Activated naive CD4-positive, alpha-beta T cell treated with anti-CD3 and anti-CD28 coated beads, Interleukin-2, amount 50 U/mL, for 24 hours (primary cell): ENCODE measurements around the gene HADH.
"Not testable (repeated sequence)": the region's sequence is repeated elsewhere in the genome, so short reads cannot be mapped to it uniquely, and the experiment has no call there.

Experiments used
- H3K27ac Mint-ChIP-seq: one replicate; pipeline ENCODE4 v1.8.0; 2021; ENCODE audit warnings: mild to moderate bottlenecking, mixed read lengths
- H3K27me3 Mint-ChIP-seq: one replicate; pipeline ENCODE4 v1.8.0; 2021; ENCODE audit warnings: mixed read lengths
- H3K36me3 Mint-ChIP-seq: one replicate; pipeline ENCODE4 v1.8.0; 2021; ENCODE audit warnings: mixed read lengths
- H3K4me1 Mint-ChIP-seq: one replicate; pipeline ENCODE4 v1.8.0; 2021; ENCODE audit warnings: mixed read lengths
- H3K4me3 Mint-ChIP-seq: one replicate; pipeline ENCODE4 v1.8.0; 2021; ENCODE audit warnings: mild to moderate bottlenecking, mixed read lengths
- H3K9me3 Mint-ChIP-seq: one replicate; pipeline ENCODE4 v1.8.0; 2021; ENCODE audit warnings: mixed read lengths

The HADH gene

DNA sequence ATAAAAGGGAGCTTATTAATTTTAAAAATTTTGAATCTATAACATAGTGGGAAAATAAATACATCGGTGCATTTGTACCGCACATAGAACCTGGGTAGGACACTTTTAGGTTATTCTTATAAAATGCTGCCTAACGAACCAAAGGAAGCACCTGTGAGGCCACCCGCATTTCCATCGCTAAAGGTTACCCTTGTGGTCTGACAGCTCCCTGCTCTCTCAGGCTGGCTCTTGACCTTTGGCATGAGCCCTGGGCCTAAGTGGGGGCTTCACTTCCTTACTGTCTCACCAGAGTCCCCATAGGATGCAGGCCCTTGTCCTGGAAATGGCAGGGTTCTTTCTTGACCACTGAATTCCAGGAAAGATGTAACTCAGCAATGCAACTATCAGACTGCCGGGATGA is 46.0 kb downstream of the HADH start:
- no peaks in the 10 kb centered on the region for H3K36me3 Mint-ChIP-seq
- no peaks in the 10 kb centered on the region for H3K9me3 Mint-ChIP-seq
- peak overlapping the region; percentile 98 for H3K27ac Mint-ChIP-seq
- peak overlapping the region; percentile 79 for H3K4me3 Mint-ChIP-seq
- peaks cover 75% of the 10 kb centered on the region for H3K4me1 Mint-ChIP-seq
- H3K27me3 Mint-ChIP-seq = no peaks in the 10 kb centered on the region

- no peaks in the 10 kb centered on the region for H3K27me3 Mint-ChIP-seq
- no peaks in the 10 kb centered on the region for H3K9me3 Mint-ChIP-seq
- H3K27ac Mint-ChIP-seq = peak overlapping the region; percentile 98
- H3K4me1 Mint-ChIP-seq = peaks cover 69% of the 10 kb centered on the region
- H3K36me3 Mint-ChIP-seq = no peaks in the 10 kb centered on the region
- peak overlapping the region; percentile 79 for H3K4me3 Mint-ChIP-seq
These were observed 46.5 kb downstream of the HADH start for GRCh38 chr4:108036213-108036612.

DNA sequence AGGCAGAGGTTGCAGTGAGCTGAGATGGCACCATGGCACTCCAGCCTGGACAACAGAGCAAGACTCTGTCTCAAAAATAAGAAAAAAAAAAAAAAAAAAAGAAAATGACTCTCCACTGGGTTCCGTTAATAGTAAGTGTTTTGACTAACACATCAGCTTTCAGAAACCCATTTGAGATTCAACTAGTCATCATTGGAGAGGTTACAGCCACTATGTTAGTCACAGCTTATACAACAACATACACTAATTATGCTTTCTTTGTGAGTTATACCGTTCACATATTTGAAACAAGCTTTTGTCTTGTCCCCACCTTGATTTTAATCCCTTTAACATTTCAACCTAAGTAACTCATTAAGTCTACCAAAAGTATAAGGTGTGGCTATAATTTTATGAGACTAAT is 48.2 kb downstream of the HADH start:
- H3K9me3 Mint-ChIP-seq = no peaks in the 10 kb centered on the region
- peak overlapping the region; percentile 98 for H3K27ac Mint-ChIP-seq
- no peaks in the 10 kb centered on the region for H3K27me3 Mint-ChIP-seq
- H3K36me3 Mint-ChIP-seq = no peaks in the 10 kb centered on the region
- no peak overlapping the region for H3K4me3 Mint-ChIP-seq
- peaks cover 59% of the 10 kb centered on the region for H3K4me1 Mint-ChIP-seq

DNA sequence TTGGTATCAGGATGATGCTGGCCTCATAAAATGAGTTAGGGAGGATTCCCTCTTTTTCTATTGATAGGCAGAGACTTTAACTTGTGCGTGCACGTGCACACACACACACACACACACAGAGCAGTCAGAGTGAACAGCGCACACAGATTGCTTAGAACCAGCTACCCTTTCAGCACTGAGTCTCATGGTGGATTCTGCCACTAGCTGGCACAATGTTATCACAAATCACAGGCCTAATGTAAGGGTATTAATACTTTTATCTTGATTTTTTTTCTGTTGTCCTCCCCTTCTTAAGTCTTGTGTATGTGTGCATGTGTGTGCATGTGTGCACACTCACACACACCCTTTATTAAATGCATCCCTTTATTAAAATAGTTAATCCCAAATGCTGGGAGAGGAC is 53.2 kb downstream of the HADH start:
- Mint-ChIP-seq H3K9me3 (no peaks in the 10 kb centered on the region), H3K27me3 (no peaks in the 10 kb centered on the region), H3K27ac (peak overlapping the region; percentile 66), H3K4me3 (no peak overlapping the region), H3K4me1 (peaks cover 57% of the 10 kb centered on the region), H3K36me3 (peaks cover 16% of the 10 kb centered on the region)

DNA sequence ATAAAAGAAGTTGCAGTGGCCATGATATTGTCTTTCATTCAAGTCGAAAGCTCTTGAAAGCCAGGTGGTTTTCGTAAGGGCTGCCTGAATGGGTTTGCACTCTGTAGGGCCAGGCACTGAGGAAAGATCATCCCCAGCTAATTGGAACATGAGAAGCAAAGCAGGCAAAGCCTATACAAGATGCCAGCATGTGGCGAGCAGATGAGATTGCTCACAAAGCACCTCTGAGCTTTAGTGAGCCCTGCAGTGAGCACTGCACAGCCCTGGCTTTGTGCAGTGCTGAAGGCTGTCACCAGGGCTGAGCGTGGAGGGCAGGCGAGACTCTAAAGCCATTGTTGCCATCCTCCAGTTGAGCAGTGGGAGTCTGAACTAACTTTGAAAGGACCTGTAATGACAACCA is 53.8 kb downstream of the HADH start:
- no peak overlapping the region for H3K4me3 Mint-ChIP-seq

GRCh38 chr4:108044951-108045686 is 55.4 kb downstream of the HADH start:
- H3K4me3 Mint-ChIP-seq = peak overlapping the region; percentile 35
- no peaks in the 10 kb centered on the region for H3K27me3 Mint-ChIP-seq
- peak overlapping the region; percentile 88 for H3K27ac Mint-ChIP-seq
- peaks cover 66% of the 10 kb centered on the region for H3K4me1 Mint-ChIP-seq
- H3K36me3 Mint-ChIP-seq = peaks cover 32% of the 10 kb centered on the region
- H3K9me3 Mint-ChIP-seq = no peaks in the 10 kb centered on the region

More for the DNA sequence above, 53.8 kb downstream of the HADH start:
- no peaks in the 10 kb centered on the region for H3K9me3 Mint-ChIP-seq
- peaks cover 55% of the 10 kb centered on the region for H3K4me1 Mint-ChIP-seq
- H3K27me3 Mint-ChIP-seq = no peaks in the 10 kb centered on the region
- H3K27ac Mint-ChIP-seq = peak overlapping the region; percentile 66
- peaks cover 20% of the 10 kb centered on the region for H3K36me3 Mint-ChIP-seq

DNA sequence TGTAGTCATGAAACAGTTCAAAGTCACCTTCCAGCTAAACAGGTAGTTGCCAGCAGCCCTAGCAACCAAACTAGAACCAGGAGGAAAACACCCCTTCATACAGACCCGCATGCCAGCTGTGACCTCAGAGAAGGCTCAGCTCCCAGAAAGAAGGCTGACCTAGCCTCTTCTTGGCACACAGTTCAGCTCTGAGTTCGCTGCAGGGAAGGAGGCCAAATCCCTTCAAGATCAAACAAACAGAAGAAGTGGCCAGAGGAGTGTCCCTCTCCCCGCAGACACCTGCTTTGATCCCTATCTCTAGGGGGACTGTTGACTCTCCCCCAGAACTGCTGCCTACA is 56.0 kb downstream of the HADH start:
- H3K4me3 Mint-ChIP-seq = peak overlapping the region; percentile 35
- H3K27me3 Mint-ChIP-seq = no peaks in the 10 kb centered on the region
- no peaks in the 10 kb centered on the region for H3K9me3 Mint-ChIP-seq
- peaks cover 34% of the 10 kb centered on the region for H3K36me3 Mint-ChIP-seq
- peaks cover 71% of the 10 kb centered on the region for H3K4me1 Mint-ChIP-seq
- H3K27ac Mint-ChIP-seq = peak overlapping the region; percentile 88

- Mint-ChIP-seq H3K36me3 (peaks cover 41% of the 10 kb centered on the region), H3K4me3 (no peak overlapping the region), H3K27me3 (no peaks in the 10 kb centered on the region), H3K27ac (peak overlapping the region; percentile 96), H3K4me1 (peaks cover 87% of the 10 kb centered on the region), H3K9me3 (no peaks in the 10 kb centered on the region)
These were observed 57.5 kb downstream of the HADH start for GRCh38 chr4:108047199-108047598.

- Mint-ChIP-seq H3K9me3 (no peaks in the 10 kb centered on the region), H3K27me3 (no peaks in the 10 kb centered on the region), H3K4me1 (peaks cover 92% of the 10 kb centered on the region), H3K4me3 (peak overlapping the region; percentile 30), H3K27ac (peak overlapping the region; percentile 100), H3K36me3 (peaks cover 44% of the 10 kb centered on the region)
These were observed 58.5 kb downstream of the HADH start for GRCh38 chr4:108048157-108048556.

GRCh38 chr4:108048997-108049396 is 59.3 kb downstream of the HADH start:
- H3K4me1 Mint-ChIP-seq = peaks cover 92% of the 10 kb centered on the region
- peak overlapping the region; percentile 93 for H3K4me3 Mint-ChIP-seq
- H3K27me3 Mint-ChIP-seq = no peaks in the 10 kb centered on the region
- peak overlapping the region; percentile 100 for H3K27ac Mint-ChIP-seq
- no peaks in the 10 kb centered on the region for H3K9me3 Mint-ChIP-seq
- peaks cover 44% of the 10 kb centered on the region for H3K36me3 Mint-ChIP-seq

- peaks cover 44% of the 10 kb centered on the region for H3K36me3 Mint-ChIP-seq
- H3K4me1 Mint-ChIP-seq = peaks cover 92% of the 10 kb centered on the region
- H3K27ac Mint-ChIP-seq = peak overlapping the region; percentile 100
- H3K27me3 Mint-ChIP-seq = no peaks in the 10 kb centered on the region
- H3K4me3 Mint-ChIP-seq = peak overlapping the region; percentile 93
- no peaks in the 10 kb centered on the region for H3K9me3 Mint-ChIP-seq
These were observed 59.7 kb downstream of the HADH start for GRCh38 chr4:108049406-108049805.

DNA sequence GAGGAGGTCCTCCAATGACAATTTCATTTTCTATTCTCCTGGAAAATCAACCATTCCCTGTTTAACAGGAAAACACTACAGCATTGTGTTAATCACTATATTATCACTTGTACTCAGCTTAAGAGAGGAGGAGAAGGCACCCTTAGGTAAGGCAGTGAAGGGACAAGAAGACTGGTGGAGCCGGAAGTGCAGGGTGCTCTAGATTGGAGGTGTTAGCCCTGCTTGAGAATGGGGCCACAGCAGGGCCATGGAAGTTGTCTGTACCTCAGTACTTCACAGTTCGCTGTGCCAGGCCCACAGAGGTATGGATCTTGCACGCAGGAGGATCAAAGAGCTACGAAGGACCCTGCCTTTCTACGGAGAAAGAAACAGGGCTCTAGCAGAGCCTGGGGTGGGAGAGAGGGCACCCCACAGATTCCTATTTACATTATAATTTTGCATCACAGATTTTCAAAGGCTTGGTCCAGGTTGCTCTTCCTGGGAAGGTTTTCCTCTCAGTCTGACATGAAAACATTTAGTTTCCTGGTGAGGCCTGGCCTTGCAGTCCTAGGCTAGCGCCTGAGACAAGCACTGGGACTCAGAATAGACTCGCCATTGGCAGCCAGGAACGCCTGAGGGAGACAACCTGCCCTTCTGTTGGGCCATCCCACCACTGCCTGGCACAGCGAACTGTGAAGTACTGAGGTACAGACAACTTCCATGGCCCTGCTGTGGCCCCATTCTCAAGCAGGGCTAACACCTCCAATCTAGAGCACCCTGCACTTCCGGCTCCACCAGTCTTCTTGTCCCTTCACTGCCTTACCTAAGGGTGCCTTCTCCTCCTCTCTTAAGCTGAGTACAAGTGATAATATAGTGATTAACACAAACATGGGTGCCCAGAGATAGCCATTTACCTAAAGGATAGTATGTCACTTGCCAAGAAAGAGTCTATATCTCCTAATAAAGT is 60.8 kb downstream of the HADH start:
- H3K4me1 Mint-ChIP-seq = peaks cover 92% of the 10 kb centered on the region
- H3K36me3 Mint-ChIP-seq = peaks cover 43% of the 10 kb centered on the region
- peak overlapping the region; percentile 100 for H3K27ac Mint-ChIP-seq
- H3K9me3 Mint-ChIP-seq, H3K27me3 Mint-ChIP-seq: not testable (repeated sequence)
- peak overlapping the region; percentile 93 for H3K4me3 Mint-ChIP-seq

DNA sequence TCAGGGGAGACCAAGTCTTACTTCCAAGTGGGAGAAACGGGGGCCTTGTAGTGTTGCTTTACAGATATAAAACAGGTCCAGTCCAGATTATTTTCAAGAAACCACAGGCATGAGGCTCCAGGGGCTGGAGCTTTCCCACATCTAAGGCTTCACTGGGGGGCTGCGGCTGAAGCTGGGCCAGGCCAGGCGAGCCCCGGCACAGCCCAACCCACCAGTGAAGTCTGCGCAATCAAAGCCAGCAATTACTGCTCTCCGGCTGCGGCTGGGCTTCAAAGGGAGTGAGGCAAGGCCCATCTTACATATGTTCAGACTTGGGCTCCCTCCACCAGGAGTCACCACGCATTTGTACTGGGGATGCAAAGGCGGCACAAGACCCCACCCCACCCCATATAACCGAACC is 61.7 kb downstream of the HADH start:
- Mint-ChIP-seq H3K27ac (peak overlapping the region; percentile 100), H3K4me1 (peaks cover 92% of the 10 kb centered on the region), H3K27me3 (no peaks in the 10 kb centered on the region), H3K4me3 (peak overlapping the region; percentile 93), H3K36me3 (peaks cover 36% of the 10 kb centered on the region), H3K9me3 (no peaks in the 10 kb centered on the region)

DNA sequence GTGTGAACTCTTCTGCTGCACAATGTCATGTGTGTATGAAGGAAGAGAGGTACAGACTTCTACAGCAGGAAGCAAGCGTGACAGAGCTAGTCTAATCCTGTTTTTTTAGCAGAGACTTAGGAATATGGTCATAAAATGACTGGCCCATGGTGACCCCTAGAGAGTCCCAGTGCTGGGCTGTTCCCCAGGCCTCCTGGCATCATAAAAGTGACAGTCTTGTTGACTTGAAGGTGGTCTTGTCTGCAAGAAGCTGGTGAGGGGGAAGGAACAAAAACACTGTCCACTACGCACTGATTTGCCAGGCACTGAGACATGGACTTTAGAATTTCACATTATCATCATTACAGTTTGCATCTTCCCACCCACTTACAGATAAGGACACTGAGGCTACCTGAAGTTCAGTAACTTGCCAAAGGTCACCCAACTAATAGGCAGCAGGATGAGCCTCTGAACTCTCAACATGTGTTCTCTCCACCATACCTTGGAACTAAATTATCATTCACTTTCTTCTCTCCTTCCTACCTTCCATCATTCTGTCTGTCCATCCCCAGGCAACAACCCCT is 63.0 kb downstream of the HADH start:
- Mint-ChIP-seq H3K27me3 (no peaks in the 10 kb centered on the region), H3K4me3 (no peak overlapping the region), H3K36me3 (peaks cover 33% of the 10 kb centered on the region), H3K9me3 (no peaks in the 10 kb centered on the region), H3K4me1 (peaks cover 96% of the 10 kb centered on the region), H3K27ac (peak overlapping the region; percentile 100)

DNA sequence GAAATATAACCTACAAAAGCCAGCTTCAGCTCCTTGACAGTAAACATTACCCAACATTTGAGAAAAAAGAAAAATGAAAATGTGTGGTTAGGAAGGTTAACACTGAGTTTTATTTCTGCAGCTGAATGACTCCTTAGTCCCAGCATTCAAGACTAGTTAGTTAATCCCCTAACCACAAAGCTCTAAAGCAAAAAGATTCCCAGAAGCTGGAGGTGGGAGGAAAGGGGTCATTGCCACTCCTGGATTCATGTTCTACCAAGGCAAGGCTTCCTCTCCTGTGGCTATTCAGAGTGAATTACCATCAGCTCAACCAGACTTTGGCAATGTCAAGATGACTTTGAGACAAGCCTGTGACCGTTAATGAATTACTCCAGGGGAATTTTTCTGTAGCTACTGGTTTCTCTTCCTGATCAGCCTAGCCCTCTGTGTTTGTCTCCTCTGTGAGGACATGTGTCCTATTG is 63.6 kb downstream of the HADH start:
- H3K27me3 Mint-ChIP-seq = no peaks in the 10 kb centered on the region
- H3K4me3 Mint-ChIP-seq = peak overlapping the region; percentile 6
- H3K36me3 Mint-ChIP-seq = peaks cover 29% of the 10 kb centered on the region
- H3K27ac Mint-ChIP-seq = peak overlapping the region; percentile 93
- H3K4me1 Mint-ChIP-seq = peaks cover 97% of the 10 kb centered on the region
- no peaks in the 10 kb centered on the region for H3K9me3 Mint-ChIP-seq
